ENCODE measurements around the gene NEXMIF.

DNA sequence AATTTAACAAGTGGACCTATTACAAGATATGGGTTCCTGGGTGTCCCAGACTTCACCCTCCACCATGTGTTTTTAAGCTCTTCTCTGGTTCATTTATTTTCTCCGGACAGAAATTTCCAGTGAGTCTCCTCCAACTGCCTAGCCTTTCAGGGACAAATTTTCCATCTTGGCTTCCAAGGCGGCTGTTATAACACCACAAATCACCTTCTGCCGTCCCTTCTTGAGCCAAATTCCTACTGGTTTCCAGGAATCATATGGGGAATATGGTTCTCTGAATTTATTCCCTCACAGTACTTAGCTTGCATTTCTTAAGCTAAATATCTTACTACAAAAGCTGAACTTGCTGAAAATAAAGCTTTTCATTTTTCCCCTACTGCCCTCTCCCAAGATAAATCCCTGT is 18.8 kb downstream of the NEXMIF start:
- TF ChIP-seq EZH2phosphoT487 (IDR thresholded peaks at IDR 0.05; ENCODE audit: borderline replicate concordance, low read depth, low read length), result no peak
- TF ChIP-seq, protein P1, sequence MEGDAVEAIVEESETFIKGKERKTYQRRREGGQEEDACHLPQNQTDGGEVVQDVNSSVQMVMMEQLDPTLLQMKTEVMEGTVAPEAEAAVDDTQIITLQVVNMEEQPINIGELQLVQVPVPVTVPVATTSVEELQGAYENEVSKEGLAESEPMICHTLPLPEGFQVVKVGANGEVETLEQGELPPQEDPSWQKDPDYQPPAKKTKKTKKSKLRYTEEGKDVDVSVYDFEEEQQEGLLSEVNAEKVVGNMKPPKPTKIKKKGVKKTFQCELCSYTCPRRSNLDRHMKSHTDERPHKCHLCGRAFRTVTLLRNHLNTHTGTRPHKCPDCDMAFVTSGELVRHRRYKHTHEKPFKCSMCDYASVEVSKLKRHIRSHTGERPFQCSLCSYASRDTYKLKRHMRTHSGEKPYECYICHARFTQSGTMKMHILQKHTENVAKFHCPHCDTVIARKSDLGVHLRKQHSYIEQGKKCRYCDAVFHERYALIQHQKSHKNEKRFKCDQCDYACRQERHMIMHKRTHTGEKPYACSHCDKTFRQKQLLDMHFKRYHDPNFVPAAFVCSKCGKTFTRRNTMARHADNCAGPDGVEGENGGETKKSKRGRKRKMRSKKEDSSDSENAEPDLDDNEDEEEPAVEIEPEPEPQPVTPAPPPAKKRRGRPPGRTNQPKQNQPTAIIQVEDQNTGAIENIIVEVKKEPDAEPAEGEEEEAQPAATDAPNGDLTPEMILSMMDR (conservative IDR thresholded peaks at IDR 0.05; ENCODE audit: low read length), result no peak
